OCI-LY1 (cell line): ENCODE measurements around the gene RSPH1.

Experiments used
- H2AFZ ChIP-seq: fragments of 200-600 bp; sonication (generic), shearing (Covaris generic); 2 replicates; pipeline ENCODE4 v1.6.0; 2014; ENCODE audit warnings: antibody characterized with exemption, mild to moderate bottlenecking, low read length
- H3F3A ChIP-seq: fragments of 200-600 bp; sonication (generic), shearing (Covaris generic); 2 replicates; pipeline ENCODE4 v1.6.0; 2014; ENCODE audit warnings: mild to moderate bottlenecking, antibody characterized with exemption, low read length, moderate library complexity; ENCODE audit not compliant: insufficient read depth
- H3K27ac ChIP-seq: fragments of 200-600 bp; sonication (generic); 2 replicates; pipeline ENCODE4 v1.5.1; 2014; ENCODE audit warnings: low read length, mixed run types, mild to moderate bottlenecking, low read depth; ENCODE audit not compliant: poor library complexity, severe bottlenecking
- H3K27me3 ChIP-seq: fragments of 200-600 bp; sonication (generic); 2 replicates; pipeline ENCODE4 v1.6.0; 2014; ENCODE audit warnings: antibody characterized with exemption, mild to moderate bottlenecking, low read length, moderate library complexity; ENCODE audit not compliant: insufficient read depth
- H3K36me3 ChIP-seq: fragments of 200-600 bp; sonication (generic); 2 replicates; pipeline ENCODE4 v1.6.1; 2014; ENCODE audit warnings: mild to moderate bottlenecking, antibody characterized with exemption, low read length, moderate library complexity, mixed read lengths; ENCODE audit not compliant: insufficient read depth
- H3K4me1 ChIP-seq: fragments of 200-600 bp; sonication (generic); 2 replicates; pipeline ENCODE4 v1.5.1; 2014; ENCODE audit warnings: mild to moderate bottlenecking, low read length, moderate library complexity; ENCODE audit not compliant: insufficient read depth, severe bottlenecking
- H3K4me2 ChIP-seq: fragments of 200-600 bp; sonication (generic), shearing (Covaris generic); 2 replicates; pipeline ENCODE4 v1.6.1; 2014; ENCODE audit warnings: low read length
- H3K4me3 ChIP-seq: fragments of 200-600 bp; sonication (generic); 2 replicates; pipeline ENCODE4 v1.5.1; 2014; ENCODE audit warnings: low read length, low read depth, mild to moderate bottlenecking, mixed read lengths; ENCODE audit not compliant: poor library complexity, severe bottlenecking
- H3K79me2 ChIP-seq: fragments of 200-600 bp; shearing (Covaris generic); 2 replicates; pipeline ENCODE4 v1.6.1; 2016; ENCODE audit warnings: mixed run types, low read length, mixed read lengths; ENCODE audit not compliant: insufficient read depth
- H3K9ac ChIP-seq: fragments of 200-600 bp; sonication (generic), shearing (Covaris generic); 2 replicates; pipeline ENCODE4 v1.6.1; 2014; ENCODE audit warnings: mild to moderate bottlenecking, low read length, mixed read lengths
- H3K9me2 ChIP-seq: fragments of 200-600 bp; sonication (generic), shearing (Covaris generic); 2 replicates; pipeline ENCODE4 v1.6.1; 2014; ENCODE audit warnings: low read depth, mild to moderate bottlenecking, low read length, mixed read lengths
- H3K9me3 ChIP-seq: fragments of 200-600 bp; shearing (Covaris generic); 2 replicates; pipeline ENCODE4 v1.6.1; 2014; ENCODE audit warnings: low read length, mixed read lengths
- H4K20me1 ChIP-seq: fragments of 200-600 bp; sonication (generic), shearing (Covaris generic); 2 replicates; pipeline ENCODE4 v1.6.0; 2016; ENCODE audit warnings: mild to moderate bottlenecking, low read length; ENCODE audit not compliant: insufficient read depth
- CTCF ChIP-seq: fragments of 200-600 bp; sonication (generic), shearing (Covaris generic); IDR thresholded peaks from 2 replicates; pipeline ENCODE4 v1.5.1; 2017; ENCODE audit warnings: mild to moderate bottlenecking, antibody characterized with exemption, low read length, moderate library complexity, mixed read lengths
- EZH2 ChIP-seq: fragments of 200-600 bp; sonication (generic), shearing (Covaris generic); IDR thresholded peaks from 2 replicates; pipeline ENCODE4 v1.8.0; 2017; ENCODE audit warnings: borderline replicate concordance, mixed run types, mild to moderate bottlenecking, antibody characterized with exemption, low read length, moderate library complexity, mixed read lengths

Gene RSPH1

GRCh38 chr21:42522771-42523170 lies 26.7 kb upstream of the RSPH1 start:
- no peak for TF ChIP-seq CTCF
- no peak for TF ChIP-seq EZH2
- Histone ChIP-seq H3K4me1 (peaks cover 52% of the 10 kb centered on the region), H3K4me3 (no peak overlapping the region), H3K27me3 (no peaks in the 10 kb centered on the region), H3K4me2 (no peak overlapping the region), H3K27ac (peak overlapping the region; percentile 15), H3K79me2 (no peaks in the 10 kb centered on the region), H4K20me1 (no peaks in the 10 kb centered on the region), H3F3A (0 out of 2 replicates have a peak, but pooled peaks cover 3% of the 10 kb centered on the region), H3K9me3 (no peaks in the 10 kb centered on the region), H3K9ac (no peak overlapping the region), H2AFZ (no peak overlapping the region), H3K36me3 (peaks cover 32% of the 10 kb centered on the region; the same call in 1 of the 2 replicates), H3K9me2 (no peaks in the 10 kb centered on the region)

- Histone ChIP-seq H3K9me2 (no peaks in the 10 kb centered on the region), H3K27ac (peak overlapping the region; percentile 15), H3K79me2 (no peaks in the 10 kb centered on the region), H4K20me1 (no peaks in the 10 kb centered on the region), H3K9me3 (no peaks in the 10 kb centered on the region), H3F3A (no peaks in the 10 kb centered on the region), H3K4me3 (no peak overlapping the region), H3K4me2 (no peak overlapping the region), H3K9ac (no peak overlapping the region), H3K4me1 (peaks cover 47% of the 10 kb centered on the region), H3K36me3 (peaks cover 32% of the 10 kb centered on the region; the same call in 1 of the 2 replicates), H2AFZ (no peak overlapping the region), H3K27me3 (no peaks in the 10 kb centered on the region)
- TF ChIP-seq EZH2 (no peak), CTCF (no peak)
Observed at GRCh38 chr21:42522271-42522670, 26.2 kb upstream of the RSPH1 start.

DNA sequence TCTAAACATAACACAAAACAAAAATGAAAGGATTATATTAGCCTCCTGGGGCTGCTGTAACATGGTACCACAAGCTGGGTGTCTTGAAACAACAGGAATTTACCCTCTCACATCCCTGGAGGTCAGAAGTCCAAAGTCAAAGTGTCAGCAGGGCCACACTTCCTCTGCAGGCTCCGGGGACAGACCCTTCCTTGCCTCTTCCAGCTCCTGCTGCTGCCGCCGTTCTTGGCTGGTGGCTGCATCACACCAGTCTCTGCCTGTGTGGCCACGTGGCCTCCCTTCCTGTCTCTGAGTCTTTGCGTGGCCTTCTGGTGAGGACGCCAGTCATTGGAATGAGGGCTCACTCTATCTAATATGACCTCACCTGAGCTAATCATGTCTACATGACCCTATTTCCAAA lies 25.8 kb upstream of the RSPH1 start:
- Histone ChIP-seq H3K9me3 (no peaks in the 10 kb centered on the region), H3K79me2 (no peaks in the 10 kb centered on the region), H3K9ac (no peak overlapping the region), H3K9me2 (no peaks in the 10 kb centered on the region), H4K20me1 (no peaks in the 10 kb centered on the region), H3F3A (no peaks in the 10 kb centered on the region), H3K27ac (no peak overlapping the region), H2AFZ (no peak overlapping the region), H3K4me2 (no peak overlapping the region), H3K4me1 (peaks cover 42% of the 10 kb centered on the region), H3K36me3 (peaks cover 32% of the 10 kb centered on the region; the same call in 1 of the 2 replicates), H3K27me3 (no peaks in the 10 kb centered on the region), H3K4me3 (no peak overlapping the region)
- TF ChIP-seq CTCF (no peak), EZH2 (no peak)
